Measurements from ENCODE around the gene NKAIN2.
"Not testable (repeated sequence)": the region's sequence is repeated elsewhere in the genome, so short reads cannot be mapped to it uniquely, and the experiment has no call there.

Gene NKAIN2

GRCh38 chr6:124008988-124009765, 205.5 kb downstream of the NKAIN2 start:
- DNase-seq (ENCODE audit: extremely low spot score, insufficient read length, low read depth) = no peak

GRCh38 chr6:124010574-124010973, 206.9 kb downstream of the NKAIN2 start:
- FAIRE-seq = no peak
- DNase-seq (ENCODE audit: extremely low spot score, insufficient read length, low read depth) = no peak

More at GRCh38 chr6:124008988-124009765, 205.5 kb downstream of the NKAIN2 start:
- no peak for FAIRE-seq

GRCh38 chr6:124011180-124011579, 207.5 kb downstream of the NKAIN2 start:
- no peak for FAIRE-seq
- DNase-seq (ENCODE audit: extremely low spot score, insufficient read length, low read depth) = no peak

GRCh38 chr6:124022051-124022450, 218.4 kb downstream of the NKAIN2 start:
- not testable (repeated sequence) for DNase-seq (ENCODE audit: extremely low spot score, insufficient read length, low read depth); FAIRE-seq

GRCh38 chr6:124022641-124023040, 219.0 kb downstream of the NKAIN2 start:
- no peak for DNase-seq (ENCODE audit: extremely low spot score, insufficient read length, low read depth)

GRCh38 chr6:124026694-124027093, 223.0 kb downstream of the NKAIN2 start:
- FAIRE-seq (no peak), DNase-seq (ENCODE audit: extremely low spot score, insufficient read length, low read depth) (no peak)

More at GRCh38 chr6:124022641-124023040, 219.0 kb downstream of the NKAIN2 start:
- FAIRE-seq = no peak

- FAIRE-seq = no peak
- no peak for DNase-seq (ENCODE audit: extremely low spot score, insufficient read length, low read depth)
These were observed 223.7 kb downstream of the NKAIN2 start for GRCh38 chr6:124027392-124027791.

GRCh38 chr6:124028117-124028516, 224.5 kb downstream of the NKAIN2 start:
- FAIRE-seq (no peak), DNase-seq (ENCODE audit: extremely low spot score, insufficient read length, low read depth) (no peak)

GRCh38 chr6:124029567-124029966, 225.9 kb downstream of the NKAIN2 start:
- DNase-seq (ENCODE audit: extremely low spot score, insufficient read length, low read depth) (no peak), FAIRE-seq (no peak)

GRCh38 chr6:124033501-124033900, 229.8 kb downstream of the NKAIN2 start:
- FAIRE-seq = no peak
- DNase-seq (ENCODE audit: extremely low spot score, insufficient read length, low read depth) = no peak

- FAIRE-seq = no peak
- DNase-seq (ENCODE audit: extremely low spot score, insufficient read length, low read depth) = no peak
These were observed 232.7 kb downstream of the NKAIN2 start for GRCh38 chr6:124036384-124036783.

GRCh38 chr6:124040655-124041054, 237.0 kb downstream of the NKAIN2 start:
- FAIRE-seq (no peak), DNase-seq (ENCODE audit: extremely low spot score, insufficient read length, low read depth) (no peak)

- FAIRE-seq = no peak
These were observed 248.5 kb downstream of the NKAIN2 start for GRCh38 chr6:124052120-124052519.

GRCh38 chr6:124053315-124053714, 249.7 kb downstream of the NKAIN2 start:
- no peak for FAIRE-seq
- no peak for DNase-seq (ENCODE audit: extremely low spot score, insufficient read length, low read depth)

More at GRCh38 chr6:124052120-124052519, 248.5 kb downstream of the NKAIN2 start:
- DNase-seq (ENCODE audit: extremely low spot score, insufficient read length, low read depth) = no peak

- DNase-seq (ENCODE audit: extremely low spot score, insufficient read length, low read depth) (no peak), FAIRE-seq (no peak)
These were observed 250.4 kb downstream of the NKAIN2 start for GRCh38 chr6:124054034-124054433.

- no peak for DNase-seq (ENCODE audit: extremely low spot score, insufficient read length, low read depth)
- no peak for FAIRE-seq
These were observed 251.7 kb downstream of the NKAIN2 start for GRCh38 chr6:124055395-124055794.

GRCh38 chr6:124055963-124056362, 252.3 kb downstream of the NKAIN2 start:
- no peak for DNase-seq (ENCODE audit: extremely low spot score, insufficient read length, low read depth)
- no peak for FAIRE-seq

- DNase-seq (ENCODE audit: extremely low spot score, insufficient read length, low read depth) (no peak), FAIRE-seq (no peak)
These were observed 253.0 kb downstream of the NKAIN2 start for GRCh38 chr6:124056407-124057334.

- no peak for DNase-seq (ENCODE audit: extremely low spot score, insufficient read length, low read depth)
- FAIRE-seq = no peak
These were observed 253.8 kb downstream of the NKAIN2 start for GRCh38 chr6:124057461-124057860.

- FAIRE-seq = no peak
- DNase-seq (ENCODE audit: extremely low spot score, insufficient read length, low read depth) = no peak
These were observed 260.9 kb downstream of the NKAIN2 start for GRCh38 chr6:124064317-124065113.
